ENCODE results near the gene HELQ.

DNA sequence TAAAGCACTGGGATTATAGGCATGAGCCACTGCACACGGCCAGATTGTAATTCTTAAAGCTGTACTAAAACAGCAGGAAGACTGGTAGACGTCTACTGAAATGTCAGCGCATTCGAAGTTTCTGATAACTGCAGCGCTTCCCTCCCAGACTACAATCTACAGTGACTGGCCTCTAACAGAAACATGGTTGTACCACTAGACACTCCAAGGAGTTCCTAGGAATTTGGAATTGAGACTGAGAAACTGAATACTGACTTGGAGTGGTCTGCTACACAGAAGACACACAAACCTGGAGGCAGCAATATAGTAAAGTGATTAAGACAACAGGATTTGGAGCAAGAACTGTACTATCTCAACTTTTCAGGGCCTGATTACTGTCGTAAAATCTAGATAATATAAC, 937 bp downstream of the HELQ start:
- TF ChIP-seq, protein P1, sequence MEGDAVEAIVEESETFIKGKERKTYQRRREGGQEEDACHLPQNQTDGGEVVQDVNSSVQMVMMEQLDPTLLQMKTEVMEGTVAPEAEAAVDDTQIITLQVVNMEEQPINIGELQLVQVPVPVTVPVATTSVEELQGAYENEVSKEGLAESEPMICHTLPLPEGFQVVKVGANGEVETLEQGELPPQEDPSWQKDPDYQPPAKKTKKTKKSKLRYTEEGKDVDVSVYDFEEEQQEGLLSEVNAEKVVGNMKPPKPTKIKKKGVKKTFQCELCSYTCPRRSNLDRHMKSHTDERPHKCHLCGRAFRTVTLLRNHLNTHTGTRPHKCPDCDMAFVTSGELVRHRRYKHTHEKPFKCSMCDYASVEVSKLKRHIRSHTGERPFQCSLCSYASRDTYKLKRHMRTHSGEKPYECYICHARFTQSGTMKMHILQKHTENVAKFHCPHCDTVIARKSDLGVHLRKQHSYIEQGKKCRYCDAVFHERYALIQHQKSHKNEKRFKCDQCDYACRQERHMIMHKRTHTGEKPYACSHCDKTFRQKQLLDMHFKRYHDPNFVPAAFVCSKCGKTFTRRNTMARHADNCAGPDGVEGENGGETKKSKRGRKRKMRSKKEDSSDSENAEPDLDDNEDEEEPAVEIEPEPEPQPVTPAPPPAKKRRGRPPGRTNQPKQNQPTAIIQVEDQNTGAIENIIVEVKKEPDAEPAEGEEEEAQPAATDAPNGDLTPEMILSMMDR (IDR thresholded peaks at IDR 0.05 in 2 of 3, conservative IDR thresholded peaks at IDR 0.05 in 1 of 3; ENCODE audit: borderline replicate concordance in 1 of 3, insufficient read depth in 1 of 3, low read depth in 2 of 3, low read length in 2 of 3), result no peak
- TF ChIP-seq CBX3 (IDR thresholded peaks at IDR 0.05; ENCODE audit: low read depth) (no peak), FOSL1 (IDR thresholded peaks at IDR 0.05; ENCODE audit: low read depth) (no peak), POLR2A (IDR thresholded peaks at IDR 0.05; ENCODE audit: borderline replicate concordance, extremely low read depth, insufficient read depth, insufficient read length) (no peak), POLR2AphosphoS5 (IDR thresholded peaks at IDR 0.05; ENCODE audit: low read depth, low read length) (no peak), EZH2 (IDR thresholded peaks at IDR 0.05) (no peak), JUND (IDR thresholded peaks at IDR 0.05) (no peak)
- TF ChIP-seq, protein P2, sequence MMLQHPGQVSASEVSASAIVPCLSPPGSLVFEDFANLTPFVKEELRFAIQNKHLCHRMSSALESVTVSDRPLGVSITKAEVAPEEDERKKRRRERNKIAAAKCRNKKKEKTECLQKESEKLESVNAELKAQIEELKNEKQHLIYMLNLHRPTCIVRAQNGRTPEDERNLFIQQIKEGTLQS (IDR thresholded peaks at IDR 0.05), result no peak

Measured in HCT116 (cell line).